ENCODE data around the gene LRRC59. TPM values are rescaled to one million over a fixed set of nuclear protein-coding genes. Genes with fewer than 3 reads are reported as not detected.

Gene LRRC59
- total and polyA plus RNA-seq, 2 of the 8 experiments (the other 6 are each of a cell fraction or from before 2014, with no cell fraction given) = 48.3 to 117 TPM

DNA sequence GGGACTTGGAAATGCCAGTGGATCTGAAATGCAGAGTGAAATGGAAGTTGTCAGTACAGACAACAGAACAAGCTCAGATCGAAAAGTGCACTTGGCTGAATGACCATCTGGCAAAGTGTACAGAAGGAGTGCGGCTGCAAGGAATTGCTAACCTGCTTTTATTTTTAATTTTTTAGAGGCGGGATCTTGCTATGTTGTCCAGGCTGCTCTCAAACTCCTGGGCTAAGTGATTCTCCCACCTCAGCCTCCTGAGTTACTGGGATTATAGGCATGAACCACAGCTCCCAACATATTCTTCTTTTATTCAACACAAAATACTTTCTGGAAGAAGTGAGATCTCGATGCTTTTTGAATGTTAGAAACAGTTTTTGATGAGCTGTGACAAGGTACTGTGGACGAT, 3.6 kb downstream of the LRRC59 start (continued):
- TF ChIP-seq SP4 (IDR thresholded peaks at IDR 0.05; ENCODE audit: low read length) (no peak), JUN (IDR thresholded peaks at IDR 0.05; ENCODE audit: low read depth, low read length) (no peak)
